ENCODE measurements around the gene H2BW2.
"Not testable (repeated sequence)": the region's sequence is repeated elsewhere in the genome, so short reads cannot be mapped to it uniquely, and the experiment has no call there.

The H2BW2 gene

DNA sequence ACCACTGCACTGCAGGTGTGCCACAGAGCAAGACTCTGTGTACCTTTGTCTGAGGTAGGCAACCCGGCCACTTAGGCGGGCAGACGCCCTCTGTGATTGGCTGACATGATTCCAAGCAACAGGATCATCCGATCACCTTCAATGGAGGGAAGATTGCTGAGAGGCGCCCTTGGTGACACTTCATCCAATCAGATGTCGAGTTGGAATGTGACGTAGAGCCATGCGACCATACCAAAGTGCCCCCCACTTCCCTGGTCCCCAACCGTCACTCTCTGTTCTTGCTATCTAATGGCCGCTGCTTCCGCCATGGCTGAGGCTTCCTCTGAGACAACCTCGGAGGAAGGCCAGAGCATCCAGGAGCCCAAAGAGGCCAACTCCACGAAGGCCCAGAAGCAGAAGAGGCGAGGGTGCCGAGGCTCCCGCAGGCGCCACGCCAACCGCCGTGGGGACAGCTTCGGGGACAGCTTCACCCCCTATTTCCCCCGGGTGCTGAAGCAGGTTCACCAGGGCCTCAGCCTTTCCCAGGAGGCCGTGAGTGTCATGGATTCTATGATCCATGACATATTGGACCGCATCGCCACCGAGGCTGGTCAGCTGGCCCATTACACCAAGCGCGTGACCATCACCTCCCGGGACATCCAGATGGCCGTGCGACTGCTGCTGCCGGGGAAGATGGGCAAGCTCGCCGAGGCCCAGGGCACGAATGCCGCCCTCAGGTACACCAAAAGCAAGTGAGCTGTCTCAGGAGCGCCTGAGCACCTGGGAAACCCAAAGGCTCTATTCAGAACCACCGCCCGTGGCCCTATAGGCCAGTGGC is at the start of gene H2BW2:
TSS of gene H2BW2 (plus strand) at position 268 of the 817 bp plus-strand sequence. CDS start at position 307, 39 bp downstream.
- no peak for FAIRE-seq

DNA sequence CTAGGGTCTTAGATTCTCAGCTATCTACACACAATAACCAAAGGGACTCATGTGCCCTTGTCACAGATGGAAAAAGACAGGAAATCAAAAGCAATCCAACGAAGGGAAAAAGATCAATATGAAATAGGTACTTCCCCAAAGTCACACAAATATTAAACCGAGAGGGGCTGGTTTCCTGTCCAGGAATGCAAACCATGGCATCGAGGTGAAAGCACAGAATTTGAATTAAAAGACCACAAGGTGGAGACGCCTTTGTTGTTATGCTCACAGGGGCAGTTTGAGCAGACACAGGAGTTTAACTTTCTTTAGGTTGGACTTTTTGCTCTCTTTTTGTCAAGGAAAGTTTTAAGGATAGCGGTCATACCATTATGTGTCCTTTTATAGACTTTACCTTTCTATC is 40.5 kb upstream of the H2BW2 start:
- FAIRE-seq: no peak

DNA sequence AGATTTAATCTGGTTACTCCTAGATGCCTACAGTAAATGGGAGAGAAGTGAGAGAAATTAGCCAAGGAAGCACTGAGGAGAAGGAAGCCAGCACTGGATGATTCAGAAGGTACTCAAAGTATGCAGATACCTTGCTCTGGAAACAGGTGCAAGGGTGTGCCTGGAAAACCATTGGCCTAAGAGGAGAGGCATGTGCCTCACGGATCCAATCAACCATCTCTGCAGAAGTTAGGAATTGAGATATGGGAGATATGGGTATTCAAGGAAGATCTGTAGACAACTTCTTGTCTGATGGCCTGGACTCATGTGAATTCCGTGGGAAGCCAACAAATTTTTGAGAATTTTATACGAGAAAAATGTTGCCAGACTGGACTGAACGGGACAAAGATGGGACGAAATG is 30.9 kb upstream of the H2BW2 start:
- no peak for FAIRE-seq

- no peak for FAIRE-seq
Measured at GRCh38 chrX:104013158-104013557, 26.6 kb upstream of the H2BW2 start.

DNA sequence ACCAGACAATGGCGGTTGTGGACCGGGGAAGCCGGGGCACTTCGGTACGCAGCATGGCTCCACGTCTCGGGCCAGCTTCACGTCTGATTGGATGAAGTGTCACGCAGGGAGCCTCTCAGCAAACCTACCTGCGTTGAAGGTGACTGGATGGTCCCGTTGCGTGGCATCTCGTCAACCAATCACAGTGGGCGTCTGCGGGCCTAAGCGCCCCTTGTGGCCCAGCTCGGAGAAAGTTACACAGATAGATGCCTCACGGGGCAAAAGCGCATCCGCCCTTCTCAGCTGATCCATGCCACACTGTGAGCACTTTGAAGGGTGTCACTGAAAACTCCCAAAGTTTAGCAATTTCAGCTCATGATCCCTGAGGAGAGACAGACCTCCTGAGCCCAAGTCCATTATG is 26.1 kb upstream of the H2BW2 start, which contains the start of gene H2BW1:
TSS of gene H2BW1 (minus strand) at position 103 of the 400 bp plus-strand sequence. CDS start 132 bp downstream, outside the sequence.
- FAIRE-seq: no peak

DNA sequence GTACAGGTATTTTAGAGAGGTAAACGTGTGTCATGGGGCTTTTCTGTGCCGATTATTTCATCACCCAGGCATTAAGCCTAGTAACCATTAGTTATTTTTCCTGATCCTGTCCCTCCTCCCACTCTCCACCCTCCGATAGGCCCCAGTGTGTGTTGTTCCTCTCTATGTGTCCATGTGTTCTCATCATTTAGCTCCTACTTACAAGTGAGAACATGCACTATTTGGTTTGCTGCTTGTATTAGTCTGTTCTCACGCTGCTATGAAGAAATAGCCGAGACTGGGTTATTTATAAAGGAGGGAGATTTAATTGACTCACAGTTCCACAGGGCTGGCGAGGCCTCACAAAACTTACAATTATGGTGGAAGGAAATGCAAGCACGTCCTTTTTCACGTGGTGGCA is 24.2 kb upstream of the H2BW2 start:
- not testable (repeated sequence) for FAIRE-seq

- no peak for FAIRE-seq
Measured at GRCh38 chrX:104018126-104018525, 21.6 kb upstream of the H2BW2 start.

DNA sequence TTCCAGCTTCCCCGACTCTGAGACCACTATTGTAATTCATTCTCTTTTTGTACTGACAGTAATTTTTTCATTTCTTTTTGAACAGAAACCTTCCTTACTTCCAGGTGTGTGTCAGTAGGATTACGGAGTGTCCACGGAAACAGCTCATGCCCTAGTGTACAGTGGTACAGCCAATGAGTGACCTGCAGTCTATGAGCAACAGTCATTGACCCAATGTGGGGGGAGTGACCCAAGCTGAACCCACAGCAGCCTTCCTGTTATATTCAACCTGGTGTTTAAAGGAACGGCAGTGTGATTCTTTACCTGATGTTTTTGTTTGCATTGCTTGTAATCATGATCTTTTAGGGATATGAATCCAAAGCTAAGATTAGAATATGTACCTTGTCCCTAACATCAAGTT is 1.2 kb downstream of the H2BW2 start:
- FAIRE-seq: no peak

GRCh38 chrX:104045642-104046041 is 5.9 kb downstream of the H2BW2 start:
- FAIRE-seq: no peak

DNA sequence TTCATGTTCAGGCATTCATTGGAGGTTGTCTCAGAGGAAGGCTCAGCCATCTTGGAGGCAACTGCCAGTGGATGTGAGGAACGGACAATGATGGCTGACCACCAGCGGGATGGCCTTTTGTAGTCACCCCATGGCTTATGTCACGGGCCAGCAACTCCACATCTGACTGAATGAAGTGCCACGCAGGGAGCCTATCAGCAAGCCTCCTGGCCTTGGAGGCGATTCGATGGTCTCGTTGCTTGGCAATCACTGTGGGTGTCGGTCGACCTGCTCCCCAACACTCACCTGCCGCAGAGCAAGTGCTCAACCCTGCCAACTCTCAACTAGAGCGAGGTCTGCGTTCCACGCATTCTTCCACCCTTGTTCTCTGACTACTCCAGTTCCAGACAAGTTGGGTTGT is 7.4 kb downstream of the H2BW2 start:
- no peak for FAIRE-seq

DNA sequence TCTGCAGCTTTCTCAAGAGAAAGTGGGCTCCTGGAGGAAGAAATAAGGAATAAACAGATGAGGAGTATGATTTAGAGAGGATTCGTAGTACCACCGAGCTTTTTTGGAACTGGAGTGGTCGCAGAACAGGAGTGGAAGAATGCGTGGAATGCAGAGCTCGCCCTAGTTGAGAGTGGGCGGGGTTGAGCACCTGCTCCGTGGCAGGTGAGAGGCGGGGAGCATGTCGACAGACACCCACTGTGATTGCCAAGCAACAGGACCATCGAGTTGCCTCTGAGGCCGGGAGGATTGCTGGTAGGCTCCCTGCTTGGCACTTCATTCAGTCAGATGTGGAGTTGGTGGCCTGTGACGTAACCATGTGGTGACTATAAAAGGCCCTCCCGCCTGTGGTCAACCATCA is 15.2 kb downstream of the H2BW2 start:
- FAIRE-seq: not testable (repeated sequence)

DNA sequence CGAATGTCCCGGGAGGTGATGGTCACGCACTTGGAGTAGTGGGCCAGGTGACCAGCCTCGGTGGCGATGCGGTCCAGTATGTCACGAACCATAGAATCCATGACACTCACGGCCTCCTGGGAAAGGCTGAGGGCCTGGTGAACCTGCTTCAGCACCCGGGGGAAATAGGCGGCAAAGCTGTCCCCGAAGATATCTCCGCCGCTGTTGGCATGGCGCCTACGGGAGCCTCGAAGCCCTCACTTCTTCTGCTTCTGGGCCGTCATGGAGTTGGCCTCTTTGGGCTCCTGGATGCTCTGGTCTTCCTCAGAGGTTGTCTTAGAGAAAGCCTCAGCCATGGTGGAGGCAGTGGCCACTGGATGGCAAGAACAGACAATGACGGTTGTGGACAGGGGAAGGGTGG is 22.9 kb downstream of the H2BW2 start:
- not testable (repeated sequence) for FAIRE-seq

- FAIRE-seq: not testable (repeated sequence)
Measured at GRCh38 chrX:104075778-104076445, 36.2 kb downstream of the H2BW2 start, which contains the start of gene TMSB15C. TMSB15C (minus strand) TSS chrX:104076236.

GRCh38 chrX:104077854-104078253 is 38.1 kb downstream of the H2BW2 start:
- not testable (repeated sequence) for FAIRE-seq

DNA sequence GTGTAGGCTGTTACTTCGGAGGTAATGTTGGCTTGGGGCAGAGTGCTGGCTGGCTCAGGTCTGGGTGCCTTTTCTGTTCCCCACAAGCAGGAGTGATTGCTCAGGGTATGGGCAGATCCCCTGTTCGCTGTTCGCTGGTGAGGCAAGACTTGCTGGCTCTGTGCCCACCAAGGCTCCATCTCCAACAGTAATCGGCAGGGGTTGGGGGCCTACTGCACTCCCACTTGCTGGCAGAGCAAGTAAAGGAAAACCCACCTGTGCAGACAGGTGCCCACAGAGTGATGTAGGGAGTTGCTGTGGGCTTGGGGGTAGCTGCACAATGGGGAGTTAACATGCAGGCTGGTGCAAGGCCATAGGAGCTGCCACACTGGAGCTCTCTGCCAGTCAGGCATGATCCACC is 44.3 kb downstream of the H2BW2 start:
- no peak for FAIRE-seq

GRCh38 chrX:104084534-104085277 is 45.0 kb downstream of the H2BW2 start:
- no peak for FAIRE-seq

GRCh38 chrX:104085477-104085876 is 45.7 kb downstream of the H2BW2 start:
- no peak for FAIRE-seq

DNA sequence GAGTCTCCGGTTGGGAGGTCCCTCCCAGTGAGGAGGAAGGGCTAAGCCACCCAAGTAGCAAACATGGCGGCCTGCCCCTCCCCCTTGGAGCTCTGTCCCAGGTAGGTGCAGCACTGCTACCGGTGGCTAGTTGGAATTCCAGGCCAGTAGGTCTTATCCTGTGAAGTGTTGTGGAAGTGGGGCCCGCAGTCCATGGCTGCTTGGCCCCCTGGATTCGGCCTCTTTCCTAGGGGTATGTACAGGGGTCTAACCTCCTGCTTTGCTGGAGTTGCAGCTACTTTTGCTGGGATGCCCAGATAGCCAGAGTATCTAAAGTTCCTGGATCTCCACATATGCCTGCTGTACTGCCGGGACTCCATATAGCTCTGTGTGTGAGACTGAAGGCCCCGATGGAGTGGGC is 46.2 kb downstream of the H2BW2 start:
- FAIRE-seq: no peak
